HG03442 (cell line): ENCODE data around the gene GPC2.
"Not testable (repeated sequence)": the region's sequence is repeated elsewhere in the genome, so short reads cannot be mapped to it uniquely, and the experiment has no call there.

Experiments used
- ATAC-seq: cut with Tn5 transposase; IDR thresholded peaks from one replicate; pipeline ENCODE4 v1.9.1; 2021; ENCODE audit warnings: mild to moderate bottlenecking, moderate library complexity; ENCODE audit not compliant: unreplicated experiment

GPC2 gene

GRCh38 chr7:100204454-100204853, 27.3 kb upstream of the GPC2 start:
- ATAC-seq: no peak

GRCh38 chr7:100200693-100201092, 23.5 kb upstream of the GPC2 start:
- ATAC-seq: no peak

GRCh38 chr7:100198266-100198665, 21.1 kb upstream of the GPC2 start:
- no peak for ATAC-seq

GRCh38 chr7:100195901-100196322, 18.7 kb upstream of the GPC2 start:
- not testable (repeated sequence) for ATAC-seq

GRCh38 chr7:100195222-100195621, 18.0 kb upstream of the GPC2 start:
- ATAC-seq: no peak

GRCh38 chr7:100192969-100193368, 15.8 kb upstream of the GPC2 start:
- no peak for ATAC-seq

GRCh38 chr7:100192281-100192862, 15.2 kb upstream of the GPC2 start:
- ATAC-seq: not testable (repeated sequence)

GRCh38 chr7:100191775-100192174, 14.6 kb upstream of the GPC2 start:
- no peak for ATAC-seq

- no peak for ATAC-seq
Observed at GRCh38 chr7:100190048-100190711, 13.0 kb upstream of the GPC2 start.

GRCh38 chr7:100189061-100189460, 11.9 kb upstream of the GPC2 start:
- no peak for ATAC-seq

GRCh38 chr7:100185726-100186125, 8.5 kb upstream of the GPC2 start:
- no peak for ATAC-seq

- ATAC-seq: not testable (repeated sequence)
Observed at GRCh38 chr7:100183090-100183489, 5.9 kb upstream of the GPC2 start.

GRCh38 chr7:100182616-100183015, 5.4 kb upstream of the GPC2 start:
- ATAC-seq: not testable (repeated sequence)

GRCh38 chr7:100180084-100180483, 2.9 kb upstream of the GPC2 start:
- not testable (repeated sequence) for ATAC-seq

- no peak for ATAC-seq
Observed at GRCh38 chr7:100176096-100177044, 811 bp downstream of the GPC2 start.

- ATAC-seq: no peak
Observed at GRCh38 chr7:100175296-100175935, 1.8 kb downstream of the GPC2 start.

GRCh38 chr7:100174582-100174981, 2.6 kb downstream of the GPC2 start:
- no peak for ATAC-seq

- ATAC-seq: no peak
Observed at GRCh38 chr7:100173806-100174495, 3.2 kb downstream of the GPC2 start.

GRCh38 chr7:100171840-100172239, 5.3 kb downstream of the GPC2 start:
- ATAC-seq: no peak

- ATAC-seq: no peak
Observed at GRCh38 chr7:100171087-100171681, 6.0 kb downstream of the GPC2 start.
